GM23338 (cell line): ENCODE data around the gene NHS.

Experiments used
- EZH2phosphoT487 ChIP-seq: fragments of 200-600 bp; sonication (generic); IDR thresholded peaks from one replicate; pipeline ENCODE4 v1.8.1; 2018; ENCODE audit warnings: antibody characterized with exemption; ENCODE audit not compliant: unreplicated experiment
- TF ChIP-seq, protein P1 (sequence below), 2 experiments: fragments of 200-600 bp in 1 of 2; sonication (generic) in 1 of 2; conservative IDR thresholded peaks; 2 replicates each; pipeline versions ENCODE4 v1.5.1 to v1.6.1; 2016 to 2017; ENCODE audit warnings: antibody characterized with exemption in 2 of 2, low read depth in 2 of 2, mild to moderate bottlenecking in 2 of 2, moderate library complexity in 1 of 2

DNA sequence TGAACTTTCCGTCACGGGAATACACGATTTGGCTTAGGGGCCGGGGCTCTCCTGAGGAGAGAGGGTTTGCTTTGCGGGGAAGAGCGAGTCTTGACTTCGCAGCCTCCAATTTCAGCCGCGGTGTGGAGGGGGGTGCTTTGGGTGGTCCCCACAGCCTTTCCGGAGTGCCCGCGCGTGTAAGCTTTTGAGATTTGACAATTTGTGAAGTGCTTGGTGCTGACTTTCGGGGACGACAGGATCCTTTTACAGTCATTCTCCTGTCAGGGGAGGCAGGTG lies 362.6 kb downstream of the NHS start:
- TF ChIP-seq, protein P1, sequence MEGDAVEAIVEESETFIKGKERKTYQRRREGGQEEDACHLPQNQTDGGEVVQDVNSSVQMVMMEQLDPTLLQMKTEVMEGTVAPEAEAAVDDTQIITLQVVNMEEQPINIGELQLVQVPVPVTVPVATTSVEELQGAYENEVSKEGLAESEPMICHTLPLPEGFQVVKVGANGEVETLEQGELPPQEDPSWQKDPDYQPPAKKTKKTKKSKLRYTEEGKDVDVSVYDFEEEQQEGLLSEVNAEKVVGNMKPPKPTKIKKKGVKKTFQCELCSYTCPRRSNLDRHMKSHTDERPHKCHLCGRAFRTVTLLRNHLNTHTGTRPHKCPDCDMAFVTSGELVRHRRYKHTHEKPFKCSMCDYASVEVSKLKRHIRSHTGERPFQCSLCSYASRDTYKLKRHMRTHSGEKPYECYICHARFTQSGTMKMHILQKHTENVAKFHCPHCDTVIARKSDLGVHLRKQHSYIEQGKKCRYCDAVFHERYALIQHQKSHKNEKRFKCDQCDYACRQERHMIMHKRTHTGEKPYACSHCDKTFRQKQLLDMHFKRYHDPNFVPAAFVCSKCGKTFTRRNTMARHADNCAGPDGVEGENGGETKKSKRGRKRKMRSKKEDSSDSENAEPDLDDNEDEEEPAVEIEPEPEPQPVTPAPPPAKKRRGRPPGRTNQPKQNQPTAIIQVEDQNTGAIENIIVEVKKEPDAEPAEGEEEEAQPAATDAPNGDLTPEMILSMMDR (conservative IDR thresholded peaks at IDR 0.05; ENCODE audit: low read depth in 2 of 2) = no peak
- no peak for TF ChIP-seq EZH2phosphoT487
